H1 (cell line): Measurements from ENCODE around the gene NOL3. TPM values are rescaled to one million over a fixed set of nuclear protein-coding genes. Genes with fewer than 3 reads are reported as not detected.

Experiments
- CREB1 ChIP-seq: IDR thresholded peaks from 2 replicates; pipeline ENCODE4 v1.6.1; 2012; ENCODE audit warnings: inconsistent platforms
- GTF2F1 ChIP-seq: IDR thresholded peaks from 2 replicates; pipeline ENCODE4 v1.6.1; 2012; ENCODE audit warnings: low read depth, low read length, improper control_type of control experiment, borderline replicate concordance
- RNF2 ChIP-seq: fragments of 200-900, 300-1000 bp; sonication (generic); IDR thresholded peaks from 2 replicates; pipeline ENCODE4 v1.7.1; 2016; ENCODE audit warnings: borderline replicate concordance, low read depth, mild to moderate bottlenecking, antibody characterized with exemption, low read length; ENCODE audit not compliant: poor library complexity, severe bottlenecking; ENCODE audit errors: missing control alignments
- RXRA ChIP-seq: IDR thresholded peaks from 2 replicates; pipeline ENCODE4 v1.6.1; 2011; ENCODE audit warnings: low read depth, mild to moderate bottlenecking, low read length, moderate library complexity; ENCODE audit not compliant: insufficient read depth
- SP1 ChIP-seq: IDR thresholded peaks from 2 replicates; pipeline ENCODE4 v1.6.1; 2011; ENCODE audit warnings: low read depth, low read length
- SUZ12 ChIP-seq: fragments of 200-600 bp; sonication (generic); IDR thresholded peaks from 2 replicates; pipeline ENCODE4 v1.6.1; 2012; ENCODE audit warnings: mild to moderate bottlenecking, inconsistent platforms, low read length, moderate library complexity, mixed read lengths
- TEAD4 ChIP-seq: IDR thresholded peaks from 2 replicates; pipeline ENCODE4 v1.6.1; 2012; ENCODE audit warnings: low read depth, low read length, inconsistent platforms, mixed read lengths
- polyA plus RNA-seq, 7 experiments: library from polyadenylated mRNA; depleted of rRNA in 3 of 7; stranded (reverse) in 5 of 7; unstranded in 2 of 7; fragments of >200 nt in 5 of 7; fragments of 200-250 nt in 2 of 7; gene quantifications; 1 replicate in 5 of 7; 2 replicates in 1 of 7; 4 replicates in 1 of 7; pipeline versions ENCODE4 v1.2.1 to v1.2.3, GENCODE V29; 2011 to 2013; ENCODE audit warnings: missing spikeins in 2 of 7, mixed read lengths in 2 of 7
- total RNA-seq: library from RNA; stranded (reverse); fragmentation: NEBNext Ultra II Directional; extraction: Animal tissue kit (Norgen Biotek cat#: 25700); gene quantifications from 2 replicates; pipeline ENCODE4 v1.2.1, GENCODE V29; 2021
- TF ChIP-seq, protein P1 (sequence below): fragments of 300-600 bp; sonication (generic); IDR thresholded peaks from 2 replicates; pipeline ENCODE4 v1.7.1; 2012; ENCODE audit warnings: low read length, moderate library complexity, mild to moderate bottlenecking, inconsistent platforms; ENCODE audit not compliant: insufficient replicate concordance

Gene NOL3
- total and polyA plus RNA-seq, 2 of the 8 experiments (the other 6 are each of a cell fraction or from before 2014, with no cell fraction given) = 2.2 to 4.6 TPM

DNA sequence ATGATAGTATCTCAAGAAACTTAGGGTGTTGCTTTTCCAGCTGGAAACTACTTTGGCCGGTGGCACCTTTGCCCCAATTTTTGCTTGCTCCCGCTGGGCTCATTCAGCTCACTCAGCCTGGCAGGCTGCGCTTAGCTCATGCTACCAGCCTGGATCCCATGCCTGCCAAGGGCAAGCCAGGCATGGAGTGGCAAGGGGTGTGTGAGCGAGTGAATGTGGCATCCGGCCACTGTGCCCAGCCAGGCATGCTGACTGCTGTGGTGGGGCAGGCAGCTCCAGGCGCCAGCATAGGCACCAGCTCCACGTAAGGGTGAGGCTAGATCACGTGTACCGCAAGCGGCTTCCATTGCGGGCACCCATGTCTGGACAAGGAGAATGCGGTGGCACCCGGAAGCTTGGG lies 28.9 kb upstream of the NOL3 start (continued):
- TF ChIP-seq RNF2 (no peak), TEAD4 (no peak), RXRA (no peak), CREB1 (no peak), SUZ12 (no peak), GTF2F1 (no peak), SP1 (no peak)
- TF ChIP-seq, protein P1, sequence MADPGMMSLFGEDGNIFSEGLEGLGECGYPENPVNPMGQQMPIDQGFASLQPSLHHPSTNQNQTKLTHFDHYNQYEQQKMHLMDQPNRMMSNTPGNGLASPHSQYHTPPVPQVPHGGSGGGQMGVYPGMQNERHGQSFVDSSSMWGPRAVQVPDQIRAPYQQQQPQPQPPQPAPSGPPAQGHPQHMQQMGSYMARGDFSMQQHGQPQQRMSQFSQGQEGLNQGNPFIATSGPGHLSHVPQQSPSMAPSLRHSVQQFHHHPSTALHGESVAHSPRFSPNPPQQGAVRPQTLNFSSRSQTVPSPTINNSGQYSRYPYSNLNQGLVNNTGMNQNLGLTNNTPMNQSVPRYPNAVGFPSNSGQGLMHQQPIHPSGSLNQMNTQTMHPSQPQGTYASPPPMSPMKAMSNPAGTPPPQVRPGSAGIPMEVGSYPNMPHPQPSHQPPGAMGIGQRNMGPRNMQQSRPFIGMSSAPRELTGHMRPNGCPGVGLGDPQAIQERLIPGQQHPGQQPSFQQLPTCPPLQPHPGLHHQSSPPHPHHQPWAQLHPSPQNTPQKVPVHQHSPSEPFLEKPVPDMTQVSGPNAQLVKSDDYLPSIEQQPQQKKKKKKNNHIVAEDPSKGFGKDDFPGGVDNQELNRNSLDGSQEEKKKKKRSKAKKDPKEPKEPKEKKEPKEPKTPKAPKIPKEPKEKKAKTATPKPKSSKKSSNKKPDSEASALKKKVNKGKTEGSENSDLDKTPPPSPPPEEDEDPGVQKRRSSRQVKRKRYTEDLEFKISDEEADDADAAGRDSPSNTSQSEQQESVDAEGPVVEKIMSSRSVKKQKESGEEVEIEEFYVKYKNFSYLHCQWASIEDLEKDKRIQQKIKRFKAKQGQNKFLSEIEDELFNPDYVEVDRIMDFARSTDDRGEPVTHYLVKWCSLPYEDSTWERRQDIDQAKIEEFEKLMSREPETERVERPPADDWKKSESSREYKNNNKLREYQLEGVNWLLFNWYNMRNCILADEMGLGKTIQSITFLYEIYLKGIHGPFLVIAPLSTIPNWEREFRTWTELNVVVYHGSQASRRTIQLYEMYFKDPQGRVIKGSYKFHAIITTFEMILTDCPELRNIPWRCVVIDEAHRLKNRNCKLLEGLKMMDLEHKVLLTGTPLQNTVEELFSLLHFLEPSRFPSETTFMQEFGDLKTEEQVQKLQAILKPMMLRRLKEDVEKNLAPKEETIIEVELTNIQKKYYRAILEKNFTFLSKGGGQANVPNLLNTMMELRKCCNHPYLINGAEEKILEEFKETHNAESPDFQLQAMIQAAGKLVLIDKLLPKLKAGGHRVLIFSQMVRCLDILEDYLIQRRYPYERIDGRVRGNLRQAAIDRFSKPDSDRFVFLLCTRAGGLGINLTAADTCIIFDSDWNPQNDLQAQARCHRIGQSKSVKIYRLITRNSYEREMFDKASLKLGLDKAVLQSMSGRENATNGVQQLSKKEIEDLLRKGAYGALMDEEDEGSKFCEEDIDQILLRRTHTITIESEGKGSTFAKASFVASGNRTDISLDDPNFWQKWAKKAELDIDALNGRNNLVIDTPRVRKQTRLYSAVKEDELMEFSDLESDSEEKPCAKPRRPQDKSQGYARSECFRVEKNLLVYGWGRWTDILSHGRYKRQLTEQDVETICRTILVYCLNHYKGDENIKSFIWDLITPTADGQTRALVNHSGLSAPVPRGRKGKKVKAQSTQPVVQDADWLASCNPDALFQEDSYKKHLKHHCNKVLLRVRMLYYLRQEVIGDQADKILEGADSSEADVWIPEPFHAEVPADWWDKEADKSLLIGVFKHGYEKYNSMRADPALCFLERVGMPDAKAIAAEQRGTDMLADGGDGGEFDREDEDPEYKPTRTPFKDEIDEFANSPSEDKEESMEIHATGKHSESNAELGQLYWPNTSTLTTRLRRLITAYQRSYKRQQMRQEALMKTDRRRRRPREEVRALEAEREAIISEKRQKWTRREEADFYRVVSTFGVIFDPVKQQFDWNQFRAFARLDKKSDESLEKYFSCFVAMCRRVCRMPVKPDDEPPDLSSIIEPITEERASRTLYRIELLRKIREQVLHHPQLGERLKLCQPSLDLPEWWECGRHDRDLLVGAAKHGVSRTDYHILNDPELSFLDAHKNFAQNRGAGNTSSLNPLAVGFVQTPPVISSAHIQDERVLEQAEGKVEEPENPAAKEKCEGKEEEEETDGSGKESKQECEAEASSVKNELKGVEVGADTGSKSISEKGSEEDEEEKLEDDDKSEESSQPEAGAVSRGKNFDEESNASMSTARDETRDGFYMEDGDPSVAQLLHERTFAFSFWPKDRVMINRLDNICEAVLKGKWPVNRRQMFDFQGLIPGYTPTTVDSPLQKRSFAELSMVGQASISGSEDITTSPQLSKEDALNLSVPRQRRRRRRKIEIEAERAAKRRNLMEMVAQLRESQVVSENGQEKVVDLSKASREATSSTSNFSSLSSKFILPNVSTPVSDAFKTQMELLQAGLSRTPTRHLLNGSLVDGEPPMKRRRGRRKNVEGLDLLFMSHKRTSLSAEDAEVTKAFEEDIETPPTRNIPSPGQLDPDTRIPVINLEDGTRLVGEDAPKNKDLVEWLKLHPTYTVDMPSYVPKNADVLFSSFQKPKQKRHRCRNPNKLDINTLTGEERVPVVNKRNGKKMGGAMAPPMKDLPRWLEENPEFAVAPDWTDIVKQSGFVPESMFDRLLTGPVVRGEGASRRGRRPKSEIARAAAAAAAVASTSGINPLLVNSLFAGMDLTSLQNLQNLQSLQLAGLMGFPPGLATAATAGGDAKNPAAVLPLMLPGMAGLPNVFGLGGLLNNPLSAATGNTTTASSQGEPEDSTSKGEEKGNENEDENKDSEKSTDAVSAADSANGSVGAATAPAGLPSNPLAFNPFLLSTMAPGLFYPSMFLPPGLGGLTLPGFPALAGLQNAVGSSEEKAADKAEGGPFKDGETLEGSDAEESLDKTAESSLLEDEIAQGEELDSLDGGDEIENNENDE = no peak
